ENCODE measurements around the gene SHQ1.

DNA sequence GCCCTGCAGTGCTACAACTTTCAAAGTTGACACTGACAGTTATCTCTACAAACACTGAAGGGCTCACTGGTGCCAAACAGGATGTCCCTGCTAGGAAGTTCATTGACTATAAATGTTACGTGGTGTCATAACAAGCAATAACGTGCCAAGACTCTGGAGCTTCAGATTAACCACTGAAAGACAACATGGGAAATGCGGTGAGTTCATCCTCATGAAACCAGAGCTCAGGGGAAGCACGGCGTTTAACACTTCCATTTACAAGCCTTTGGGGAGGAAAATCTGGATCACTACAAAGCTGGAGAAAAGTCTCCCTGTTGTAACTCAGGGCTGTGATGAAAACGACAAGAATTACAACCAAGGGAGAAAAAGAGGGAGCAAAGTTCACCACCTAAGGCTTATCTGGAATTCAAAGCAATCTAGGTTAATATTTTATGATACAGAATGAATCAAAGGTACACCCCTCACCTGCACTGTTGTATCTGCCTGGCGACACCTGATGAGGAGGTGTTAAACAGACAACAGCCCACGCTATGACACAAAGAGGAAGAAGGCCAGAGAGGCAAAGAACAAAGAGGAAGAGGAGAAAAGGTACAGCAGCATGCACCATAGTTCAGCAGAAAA is 27.0 kb downstream of the SHQ1 start:
- no peak for TF ChIP-seq POLR2AphosphoS5 (IDR thresholded peaks at IDR 0.05; ENCODE audit: insufficient read depth in 1 of 2, low read depth in 1 of 2)
- TF ChIP-seq, protein P1, sequence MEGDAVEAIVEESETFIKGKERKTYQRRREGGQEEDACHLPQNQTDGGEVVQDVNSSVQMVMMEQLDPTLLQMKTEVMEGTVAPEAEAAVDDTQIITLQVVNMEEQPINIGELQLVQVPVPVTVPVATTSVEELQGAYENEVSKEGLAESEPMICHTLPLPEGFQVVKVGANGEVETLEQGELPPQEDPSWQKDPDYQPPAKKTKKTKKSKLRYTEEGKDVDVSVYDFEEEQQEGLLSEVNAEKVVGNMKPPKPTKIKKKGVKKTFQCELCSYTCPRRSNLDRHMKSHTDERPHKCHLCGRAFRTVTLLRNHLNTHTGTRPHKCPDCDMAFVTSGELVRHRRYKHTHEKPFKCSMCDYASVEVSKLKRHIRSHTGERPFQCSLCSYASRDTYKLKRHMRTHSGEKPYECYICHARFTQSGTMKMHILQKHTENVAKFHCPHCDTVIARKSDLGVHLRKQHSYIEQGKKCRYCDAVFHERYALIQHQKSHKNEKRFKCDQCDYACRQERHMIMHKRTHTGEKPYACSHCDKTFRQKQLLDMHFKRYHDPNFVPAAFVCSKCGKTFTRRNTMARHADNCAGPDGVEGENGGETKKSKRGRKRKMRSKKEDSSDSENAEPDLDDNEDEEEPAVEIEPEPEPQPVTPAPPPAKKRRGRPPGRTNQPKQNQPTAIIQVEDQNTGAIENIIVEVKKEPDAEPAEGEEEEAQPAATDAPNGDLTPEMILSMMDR (IDR thresholded peaks at IDR 0.05): no peak
